Upper lobe of left lung (tissue), 6 donors: ENCODE data around the gene SP100. TPM values are rescaled to one million over a fixed set of nuclear protein-coding genes. Genes with fewer than 3 reads are reported as not detected.
A peak's percentile ranks its signal among the peaks of the same experiment; 100 is the strongest.

ENCODE experiments used
- ATAC-seq, 2 donors: fragments of 200-7000 bp; cut with Tn5 transposase; one replicate each; pipeline ENCODE4 v1.9.1; 2022; ENCODE audit warnings: mild to moderate bottlenecking in 2 of 2, moderate library complexity in 2 of 2; ENCODE audit not compliant: low FRiP score in 2 of 2
- DNase-seq, 2 donors: peaks; one replicate each; pipeline ENCODE4 v3.0.0-alpha.2; 2019 to 2020
- H3K27ac ChIP-seq, 4 donors: fragments of 200-600 bp; sonication (generic); one replicate each; pipeline ENCODE4 v1.5.1; 2016 to 2019
- H3K27me3 ChIP-seq, 4 donors: fragments of 200-600 bp; sonication (generic); one replicate each; pipeline ENCODE4 v1.5.1; 2017 to 2019
- H3K36me3 ChIP-seq, 4 donors: fragments of 200-600 bp; sonication (generic); one replicate each; pipeline ENCODE4 v1.5.1; 2016 to 2019
- H3K4me1 ChIP-seq, 4 donors: fragments of 200-600 bp; sonication (generic); one replicate each; pipeline ENCODE4 v1.5.1; 2018 to 2019
- H3K4me3 ChIP-seq, 4 donors: fragments of 200-600 bp; sonication (generic); one replicate each; pipeline ENCODE4 v1.5.1; 2017 to 2019; ENCODE audit warnings: mild to moderate bottlenecking in 2 of 4, moderate library complexity in 1 of 4
- H3K9me3 ChIP-seq, 4 donors: fragments of 200-600 bp; sonication (generic); one replicate each; pipeline ENCODE4 v1.5.1; 2018 to 2019
- EP300 ChIP-seq, 4 donors: sonication (generic); formaldehyde crosslinking; IDR thresholded peaks; one replicate each; pipeline ENCODE4 v1.5.1; 2017; ENCODE audit warnings: antibody characterized with exemption in 4 of 4, control low read depth in 2 of 4
- POLR2A ChIP-seq, 4 donors: fragments of 450-650 bp; IDR thresholded peaks; one replicate each; pipeline ENCODE4 v1.5.1; 2016 to 2017; ENCODE audit warnings: antibody characterized with exemption in 4 of 4, mild to moderate bottlenecking in 2 of 4
- POLR2AphosphoS5 ChIP-seq, 2 donors: sonication (generic); formaldehyde crosslinking; IDR thresholded peaks; one replicate each; pipeline ENCODE4 v1.5.1; 2017; ENCODE audit warnings: antibody characterized with exemption in 2 of 2
- WGBS, 2 donors: methylation state at CpG; one replicate each; pipeline ENCODE4 v1.1.5; 2017 to 2018; 5-methylcytosine and 5-hydroxymethylcytosine counted together
- total RNA-seq, 6 donors: library from RNA; depleted of rRNA in 4 of 6; stranded (reverse); fragments of >200 nt in 4 of 6; gene quantifications; one replicate each; pipeline versions ENCODE4 v1.1.0 to v1.2.1, GENCODE V29; 2016 to 2021
- TF ChIP-seq, protein P1 (sequence below), 6 experiments: fragments of 450-650 bp in 4 of 6; fragments of 200-600 bp in 2 of 6; sonication (generic) in 2 of 6; IDR thresholded peaks; one replicate each; pipeline ENCODE4 v1.5.1; 2016 to 2019; ENCODE audit warnings: antibody characterized with exemption in 6 of 6
- donor health status: DM: no; HTN: no; CAD: no; lungs with moderate emphysema.
- donor health status: DM: no; HTN: yes; CAD: no; lungs with severe emphysema.

SP100 gene
- total RNA-seq, 6 donors from 2014 or later: 117 to 260 (median 153) TPM

DNA sequence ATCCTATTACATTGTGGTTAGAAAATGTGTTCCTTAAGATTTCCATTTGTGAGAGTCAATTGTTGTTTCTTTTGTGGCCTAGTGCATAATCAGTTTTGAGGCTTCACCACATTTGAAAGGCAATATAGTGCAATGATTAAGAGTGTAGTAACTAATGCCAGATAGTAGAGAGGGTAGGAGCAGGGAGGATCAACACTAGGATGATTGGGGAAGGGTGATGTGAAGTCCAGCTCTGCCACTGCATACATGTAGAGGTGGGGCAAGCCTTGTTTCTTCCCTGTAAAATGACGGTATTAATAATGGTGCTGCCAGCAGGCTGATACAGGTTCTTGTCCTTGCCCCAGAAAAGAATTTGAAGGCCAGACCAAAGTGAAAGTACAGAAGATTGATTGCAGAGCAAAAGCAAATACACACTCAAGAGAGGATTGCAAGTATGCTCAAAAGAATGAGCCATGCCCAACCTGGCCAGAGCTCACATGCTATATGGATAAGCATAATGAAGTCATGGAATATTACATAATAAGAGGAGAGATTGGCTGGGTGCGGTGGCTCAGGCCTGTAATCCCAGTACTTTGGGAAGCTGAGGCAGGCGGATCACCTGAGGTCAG lies 8.0 kb downstream of the SP100 start:
- H3K27ac ChIP-seq: peak overlapping the region; percentile 74 to 80 (median 76)
- H3K4me3 ChIP-seq: no peak overlapping the region
- DNase-seq: peak in 1 of 2 donors; percentile 79
- H3K4me1 ChIP-seq: peaks cover 48 to 82% (median 66%) of the 10 kb centered on the region in 4 donors
- H3K27me3 ChIP-seq: no peaks in the 10 kb centered on the region
- WGBS, 2 donors: 60 to 70% methylated on average over 3 of the region's 3 CpGs
- H3K36me3 ChIP-seq: peaks cover 0 to 19% (median 7%) of the 10 kb centered on the region in 4 donors
- TF ChIP-seq POLR2AphosphoS5 (IDR thresholded peaks at IDR 0.05) (no peak), EP300 (IDR thresholded peaks at IDR 0.05) (no peak), POLR2A (IDR thresholded peaks at IDR 0.05) (no peak)
- TF ChIP-seq, protein P1, sequence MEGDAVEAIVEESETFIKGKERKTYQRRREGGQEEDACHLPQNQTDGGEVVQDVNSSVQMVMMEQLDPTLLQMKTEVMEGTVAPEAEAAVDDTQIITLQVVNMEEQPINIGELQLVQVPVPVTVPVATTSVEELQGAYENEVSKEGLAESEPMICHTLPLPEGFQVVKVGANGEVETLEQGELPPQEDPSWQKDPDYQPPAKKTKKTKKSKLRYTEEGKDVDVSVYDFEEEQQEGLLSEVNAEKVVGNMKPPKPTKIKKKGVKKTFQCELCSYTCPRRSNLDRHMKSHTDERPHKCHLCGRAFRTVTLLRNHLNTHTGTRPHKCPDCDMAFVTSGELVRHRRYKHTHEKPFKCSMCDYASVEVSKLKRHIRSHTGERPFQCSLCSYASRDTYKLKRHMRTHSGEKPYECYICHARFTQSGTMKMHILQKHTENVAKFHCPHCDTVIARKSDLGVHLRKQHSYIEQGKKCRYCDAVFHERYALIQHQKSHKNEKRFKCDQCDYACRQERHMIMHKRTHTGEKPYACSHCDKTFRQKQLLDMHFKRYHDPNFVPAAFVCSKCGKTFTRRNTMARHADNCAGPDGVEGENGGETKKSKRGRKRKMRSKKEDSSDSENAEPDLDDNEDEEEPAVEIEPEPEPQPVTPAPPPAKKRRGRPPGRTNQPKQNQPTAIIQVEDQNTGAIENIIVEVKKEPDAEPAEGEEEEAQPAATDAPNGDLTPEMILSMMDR (IDR thresholded peaks at IDR 0.05): no peak
- ATAC-seq: peak; percentile 64 to 90
- H3K9me3 ChIP-seq: peaks cover 0 to 2% (median under 1%) of the 10 kb centered on the region in 4 donors

- Histone ChIP-seq H3K4me1 (peaks cover 37 to 67% (median 54%) of the 10 kb centered on the region in 4 donors), H3K9me3 (peaks cover 0 to 5% (median 2%) of the 10 kb centered on the region in 4 donors), H3K27ac (peak overlapping the region in 2 of 4 donors; percentile 13 to 40), H3K4me3 (no peak overlapping the region), H3K27me3 (no peaks in the 10 kb centered on the region), H3K36me3 (peaks cover 0 to 22% (median 11%) of the 10 kb centered on the region in 4 donors)
- TF ChIP-seq EP300 (IDR thresholded peaks at IDR 0.05) (no peak), POLR2A (IDR thresholded peaks at IDR 0.05) (no peak), POLR2AphosphoS5 (IDR thresholded peaks at IDR 0.05) (no peak)
- TF ChIP-seq, protein P1 (IDR thresholded peaks at IDR 0.05): no peak
- DNase-seq: no peak
- ATAC-seq: no peak
- WGBS, 2 donors: 56 to 65% methylated on average over 1 of the region's 1 CpG
These were observed 9.4 kb downstream of the SP100 start for GRCh38 chr2:230425377-230425776.

DNA sequence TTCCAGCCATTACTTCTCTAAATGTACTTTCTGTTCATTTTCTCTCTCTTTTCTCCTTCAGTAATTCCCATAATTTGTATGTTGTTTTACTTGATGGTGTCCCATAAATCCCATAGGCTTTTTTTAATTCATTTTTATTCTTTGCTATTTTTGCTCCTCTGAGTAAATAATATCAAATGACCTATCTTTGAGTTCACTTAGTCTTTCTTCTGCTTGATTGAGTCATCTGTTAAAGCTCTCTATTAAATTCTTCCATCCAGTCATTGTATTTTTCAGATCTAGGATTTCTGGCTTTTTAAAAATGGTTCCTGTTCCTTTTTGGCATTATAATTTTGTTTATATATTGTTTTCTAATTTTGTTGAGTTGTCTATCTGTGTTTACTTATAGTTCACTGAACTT lies 13.5 kb downstream of the SP100 start:
- H3K4me1 ChIP-seq: peaks cover 23 to 41% (median 29%) of the 10 kb centered on the region in 4 donors
- TF ChIP-seq POLR2AphosphoS5 (IDR thresholded peaks at IDR 0.05): no peak
- no peak for TF ChIP-seq EP300 (IDR thresholded peaks at IDR 0.05)
- no peak for TF ChIP-seq POLR2A (IDR thresholded peaks at IDR 0.05)
- TF ChIP-seq, protein P1 (IDR thresholded peaks at IDR 0.05): no peak
- ATAC-seq (no peak), DNase-seq (no peak)
- no peak overlapping the region for H3K4me3 ChIP-seq
- no peak overlapping the region for H3K27ac ChIP-seq
- H3K36me3 ChIP-seq: peaks cover 0 to 26% (median 11%) of the 10 kb centered on the region in 4 donors
- H3K27me3 ChIP-seq: no peaks in the 10 kb centered on the region
- H3K9me3 ChIP-seq: peaks cover 0 to 5% (median 2%) of the 10 kb centered on the region in 4 donors

GRCh38 chr2:230430957-230431910 lies 15.2 kb downstream of the SP100 start:
- 100% methylated on average over 1 of the region's 1 CpG for WGBS, 2 donors
- TF ChIP-seq POLR2AphosphoS5 (IDR thresholded peaks at IDR 0.05) (no peak), POLR2A (IDR thresholded peaks at IDR 0.05) (no peak), EP300 (IDR thresholded peaks at IDR 0.05) (no peak)
- TF ChIP-seq, protein P1 (IDR thresholded peaks at IDR 0.05): no peak
- ATAC-seq (no peak), DNase-seq (no peak)
- Histone ChIP-seq H3K27ac (peak overlapping the region in 3 of 4 donors; percentile 7 to 39 (median 19)), H3K36me3 (peaks cover 0 to 31% (median 11%) of the 10 kb centered on the region in 4 donors), H3K4me3 (no peak overlapping the region), H3K4me1 (peaks cover 7 to 25% (median 16%) of the 10 kb centered on the region in 4 donors), H3K27me3 (no peaks in the 10 kb centered on the region), H3K9me3 (peaks cover 0 to 5% (median 2%) of the 10 kb centered on the region in 4 donors)
